ENCODE results near the gene CDC45. TPM values are rescaled to one million over a fixed set of nuclear protein-coding genes. Genes with fewer than 3 reads are reported as not detected.

Gene CDC45
- total and polyA plus RNA-seq, 7 donors: 0.14 to 16.6 (median 6.1) TPM; not detected in 3

- no peaks in the 10 kb centered on the region for H3K27me3 ChIP-seq
- H3K9me3 ChIP-seq: no peaks in the 10 kb centered on the region
- H3K4me1 ChIP-seq: no peaks in the 10 kb centered on the region
- no peaks in the 10 kb centered on the region for H3K36me3 ChIP-seq
- WGBS, 2 donors: 91 to 95% methylated on average over 5 of the region's 5 CpGs
- TF ChIP-seq EP300 (IDR thresholded peaks at IDR 0.05) (no peak), POLR2A (IDR thresholded peaks at IDR 0.05) (no peak), POLR2AphosphoS5 (IDR thresholded peaks at IDR 0.05) (no peak), CTCF (IDR thresholded peaks at IDR 0.05) (no peak)
- no peak overlapping the region for H3K27ac ChIP-seq
- intact Hi-C loops (cut with DNase I): no loop called here
- no peak overlapping the region for H3K4me3 ChIP-seq
- DNase-seq: no peak
Observed at GRCh38 chr22:19505735-19506126, 26.0 kb downstream of the CDC45 start.

GRCh38 chr22:19506212-19506611 is 26.5 kb downstream of the CDC45 start:
- Histone ChIP-seq H3K9me3 (no peaks in the 10 kb centered on the region), H3K27me3 (no peaks in the 10 kb centered on the region), H3K4me1 (no peaks in the 10 kb centered on the region), H3K27ac (no peak overlapping the region), H3K36me3 (no peaks in the 10 kb centered on the region), H3K4me3 (no peak overlapping the region)
- DNase-seq: no peak
- WGBS, 2 donors: 90 to 95% methylated on average over 10 of the region's 10 CpGs
- TF ChIP-seq POLR2A (IDR thresholded peaks at IDR 0.05) (no peak), CTCF (IDR thresholded peaks at IDR 0.05) (no peak), POLR2AphosphoS5 (IDR thresholded peaks at IDR 0.05) (no peak), EP300 (IDR thresholded peaks at IDR 0.05) (no peak)
- intact Hi-C loops (cut with DNase I): no loop called here

- Histone ChIP-seq H3K4me1 (no peaks in the 10 kb centered on the region), H3K27ac (no peak overlapping the region), H3K4me3 (no peak overlapping the region), H3K27me3 (no peaks in the 10 kb centered on the region), H3K36me3 (no peaks in the 10 kb centered on the region), H3K9me3 (no peaks in the 10 kb centered on the region)
- 96 to 98% methylated on average over 4 of the region's 4 CpGs for WGBS, 2 donors
- TF ChIP-seq POLR2A (IDR thresholded peaks at IDR 0.05): no peak
- TF ChIP-seq POLR2AphosphoS5 (IDR thresholded peaks at IDR 0.05): no peak
- TF ChIP-seq EP300 (IDR thresholded peaks at IDR 0.05): no peak
- TF ChIP-seq CTCF (IDR thresholded peaks at IDR 0.05): no peak
- no peak for DNase-seq
- intact Hi-C loops (cut with DNase I): no loop called here
Observed at GRCh38 chr22:19507534-19507861, 27.8 kb downstream of the CDC45 start.

- H3K27ac ChIP-seq: no peak overlapping the region
- intact Hi-C loops (cut with DNase I): no loop called here
- 95 to 96% methylated on average over 10 of the region's 10 CpGs for WGBS, 2 donors
- no peak overlapping the region for H3K4me3 ChIP-seq
- no peaks in the 10 kb centered on the region for H3K4me1 ChIP-seq
- H3K27me3 ChIP-seq: no peaks in the 10 kb centered on the region
- no peak for TF ChIP-seq CTCF (IDR thresholded peaks at IDR 0.05)
- TF ChIP-seq POLR2A (IDR thresholded peaks at IDR 0.05): no peak
- no peak for TF ChIP-seq EP300 (IDR thresholded peaks at IDR 0.05)
- no peak for TF ChIP-seq POLR2AphosphoS5 (IDR thresholded peaks at IDR 0.05)
- DNase-seq: no peak
- H3K36me3 ChIP-seq: no peaks in the 10 kb centered on the region
- H3K9me3 ChIP-seq: no peaks in the 10 kb centered on the region
Observed at GRCh38 chr22:19508024-19508776, 28.5 kb downstream of the CDC45 start.

GRCh38 chr22:19509191-19509590 is 29.5 kb downstream of the CDC45 start:
- TF ChIP-seq EP300 (IDR thresholded peaks at IDR 0.05) (no peak), CTCF (IDR thresholded peaks at IDR 0.05) (no peak), POLR2AphosphoS5 (IDR thresholded peaks at IDR 0.05) (no peak), POLR2A (IDR thresholded peaks at IDR 0.05) (no peak)
- intact Hi-C loops (cut with DNase I): no loop called here
- Histone ChIP-seq H3K9me3 (peaks cover 0 to 3% (median 0%) of the 10 kb centered on the region in 4 donors), H3K27me3 (no peaks in the 10 kb centered on the region), H3K4me1 (peaks cover 0 to 2% (median 0%) of the 10 kb centered on the region in 4 donors), H3K4me3 (no peak overlapping the region), H3K36me3 (no peaks in the 10 kb centered on the region), H3K27ac (no peak overlapping the region)
- DNase-seq: no peak
- 86 to 97% methylated on average over 3 of the region's 3 CpGs for WGBS, 2 donors

Measured in sigmoid colon (tissue), 7 donors.